ELF-1 (cell line): ENCODE data around the gene CYB5R4.
"Not testable (repeated sequence)": the region's sequence is repeated elsewhere in the genome, so short reads cannot be mapped to it uniquely, and the experiment has no call there.

Source experiments
- DNase-seq: peaks from one replicate; pipeline ENCODE4 v3.0.0-alpha.2; 2016; ENCODE audit warnings: low read depth, low spot score

CYB5R4 gene

DNA sequence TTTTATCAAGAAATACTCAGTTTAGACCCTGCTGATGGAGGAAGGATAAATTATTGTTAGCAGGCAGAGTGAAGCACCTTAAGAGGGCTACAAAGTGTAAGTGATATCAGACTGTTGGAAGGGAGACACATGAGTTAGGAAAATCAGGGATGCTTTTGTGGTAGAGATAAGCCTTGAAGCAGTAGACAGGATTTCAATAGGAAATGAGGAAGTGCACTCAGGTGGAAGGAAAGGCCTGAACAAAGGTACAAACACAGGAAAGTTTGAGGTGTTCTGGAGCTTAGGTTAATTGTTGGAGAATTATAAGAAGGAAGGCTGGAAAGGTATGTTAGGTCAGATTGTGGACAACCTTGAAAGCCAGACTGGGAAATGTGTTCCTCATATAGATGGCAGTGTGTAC, 7.6 kb downstream of the CYB5R4 start:
- no peak for DNase-seq

DNA sequence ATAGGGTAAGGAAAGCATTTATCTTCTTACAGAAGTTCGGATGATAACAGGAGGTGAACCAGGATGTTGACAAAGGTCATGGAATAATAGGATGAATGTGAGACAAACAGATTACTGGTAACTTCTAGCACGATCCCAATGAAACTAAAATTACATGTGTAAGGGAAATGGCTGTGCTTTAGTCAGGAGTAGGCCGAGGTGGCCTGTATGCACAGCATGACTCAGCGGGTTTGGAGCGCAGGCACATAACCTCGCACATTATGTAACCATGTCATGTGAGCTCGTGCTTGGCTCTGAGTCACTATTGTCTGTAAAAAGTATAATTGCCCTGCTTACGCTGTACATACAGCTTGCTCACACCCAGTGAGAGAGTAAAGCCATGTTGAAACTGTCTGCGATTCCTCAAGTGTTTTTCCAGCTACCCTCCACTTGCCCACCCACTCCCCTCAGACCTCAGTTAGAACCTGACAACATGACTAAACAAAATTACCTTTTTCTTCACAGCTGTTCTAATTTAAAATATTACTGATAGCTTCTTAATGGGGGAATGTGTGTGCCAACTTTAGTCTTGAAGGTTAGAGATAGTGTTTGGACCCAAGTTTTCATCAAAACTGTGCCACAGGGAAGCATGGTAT, 8.2 kb downstream of the CYB5R4 start:
- peak; percentile 16 for DNase-seq

DNA sequence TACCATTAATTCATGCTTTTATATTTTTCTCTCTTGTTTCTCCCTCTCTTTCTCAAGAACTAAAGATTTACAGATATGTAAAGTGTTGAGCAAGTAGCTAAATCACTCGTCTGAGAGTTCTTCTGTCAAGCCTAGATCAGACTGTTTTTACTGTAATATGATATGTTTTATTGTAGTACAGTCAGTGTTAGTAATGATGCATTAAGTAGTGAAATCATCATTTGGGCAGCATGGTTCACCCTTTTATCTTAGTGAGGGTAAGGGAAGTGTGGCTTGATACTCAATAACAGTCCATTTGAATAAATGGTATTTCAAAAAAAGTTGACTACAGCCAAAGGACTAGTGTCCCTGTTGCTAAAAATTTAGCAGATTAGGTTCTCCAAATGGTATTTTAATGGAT, 9.2 kb downstream of the CYB5R4 start:
- no peak for DNase-seq

DNA sequence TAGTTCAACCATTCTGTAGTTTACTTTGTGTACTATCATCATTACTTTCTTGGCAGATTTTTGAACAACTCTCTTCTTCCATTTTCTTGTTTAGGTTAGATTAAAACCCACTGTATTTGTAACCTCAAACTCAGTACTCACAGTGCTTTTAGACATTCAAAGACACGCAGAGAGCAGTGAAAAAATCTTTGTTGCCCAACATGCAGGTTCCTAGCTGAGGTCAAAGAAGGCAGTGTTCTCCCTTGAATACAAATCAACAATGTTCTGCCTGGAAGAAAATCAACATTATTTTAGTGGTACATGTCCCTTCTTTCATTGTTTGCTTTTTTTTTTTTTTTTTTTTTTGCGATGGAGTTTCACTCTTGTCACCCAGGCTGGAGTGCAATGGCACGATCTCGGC, 11.2 kb downstream of the CYB5R4 start:
- no peak for DNase-seq

DNA sequence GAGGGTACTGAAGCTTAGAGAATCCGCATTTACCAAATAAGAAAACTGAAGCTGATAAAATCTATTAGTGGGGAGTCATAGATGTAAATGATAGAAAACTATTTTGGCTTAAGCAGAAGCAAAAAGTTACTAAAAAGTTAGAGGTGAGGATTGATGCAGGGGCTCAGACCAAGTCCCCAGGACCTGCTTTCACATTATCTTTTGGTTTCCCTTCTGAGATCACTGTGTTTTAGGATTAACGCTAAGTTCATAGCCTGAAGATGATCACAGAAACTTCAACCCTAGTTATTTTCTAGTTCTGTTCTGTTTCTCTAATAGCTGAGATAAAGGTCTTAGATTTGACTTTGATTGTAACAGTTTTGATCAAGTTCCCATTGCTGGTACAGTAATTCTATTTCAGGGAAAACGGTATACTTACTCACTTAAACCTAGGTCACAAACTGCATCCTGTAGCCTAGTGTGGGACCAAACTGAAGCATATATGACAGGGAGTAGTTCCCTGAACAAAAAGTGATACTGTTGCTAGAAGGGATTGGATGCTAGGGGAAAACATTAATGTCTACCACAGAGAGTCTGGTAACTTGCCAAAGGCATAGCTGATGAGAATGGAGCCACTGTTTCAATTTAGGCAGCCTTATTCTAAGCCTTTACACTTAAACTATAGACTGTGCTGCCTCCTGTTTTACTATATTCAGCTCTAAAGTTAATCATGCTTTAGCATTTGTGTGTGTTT, 13.1 kb downstream of the CYB5R4 start:
- DNase-seq, result no peak

DNA sequence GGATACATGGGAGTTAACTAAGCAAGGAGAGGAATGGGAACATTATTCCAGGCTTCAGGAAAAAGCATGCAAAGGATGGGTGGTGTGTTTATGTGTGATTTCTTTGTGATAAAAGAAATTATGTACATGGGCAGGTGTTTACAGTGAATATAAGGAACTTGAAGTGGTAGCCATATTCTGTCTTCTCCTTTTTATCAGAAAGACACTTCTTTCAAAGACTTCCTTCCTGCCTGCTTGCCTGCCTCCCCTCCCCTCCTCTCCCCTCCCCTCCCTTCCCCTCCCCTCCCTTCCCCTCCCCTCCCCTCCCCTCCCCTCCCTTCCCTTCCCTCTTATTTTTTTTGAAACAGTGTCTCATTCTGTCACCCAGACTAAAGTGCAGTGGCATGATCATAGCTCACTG, 14.4 kb downstream of the CYB5R4 start:
- no peak for DNase-seq

DNA sequence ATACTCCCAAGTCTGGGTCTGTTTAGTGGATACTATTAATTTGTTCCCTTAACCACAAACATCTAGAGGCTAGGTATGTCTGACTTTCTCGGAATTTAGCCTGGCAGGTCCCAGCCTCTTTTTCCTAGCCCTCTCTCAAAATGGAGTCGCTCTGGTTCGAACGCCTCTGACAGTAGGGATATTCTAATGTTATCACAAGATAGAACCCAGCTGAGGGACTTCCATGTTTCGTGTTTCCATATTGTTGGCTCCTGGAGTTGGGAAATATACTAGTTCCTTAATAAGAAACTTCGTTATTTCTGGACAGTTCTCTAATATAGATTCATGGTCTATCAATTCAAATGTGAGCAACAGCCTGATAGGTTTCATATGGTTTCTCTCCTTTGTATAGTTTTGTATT, 16.4 kb downstream of the CYB5R4 start:
- no peak for DNase-seq

DNA sequence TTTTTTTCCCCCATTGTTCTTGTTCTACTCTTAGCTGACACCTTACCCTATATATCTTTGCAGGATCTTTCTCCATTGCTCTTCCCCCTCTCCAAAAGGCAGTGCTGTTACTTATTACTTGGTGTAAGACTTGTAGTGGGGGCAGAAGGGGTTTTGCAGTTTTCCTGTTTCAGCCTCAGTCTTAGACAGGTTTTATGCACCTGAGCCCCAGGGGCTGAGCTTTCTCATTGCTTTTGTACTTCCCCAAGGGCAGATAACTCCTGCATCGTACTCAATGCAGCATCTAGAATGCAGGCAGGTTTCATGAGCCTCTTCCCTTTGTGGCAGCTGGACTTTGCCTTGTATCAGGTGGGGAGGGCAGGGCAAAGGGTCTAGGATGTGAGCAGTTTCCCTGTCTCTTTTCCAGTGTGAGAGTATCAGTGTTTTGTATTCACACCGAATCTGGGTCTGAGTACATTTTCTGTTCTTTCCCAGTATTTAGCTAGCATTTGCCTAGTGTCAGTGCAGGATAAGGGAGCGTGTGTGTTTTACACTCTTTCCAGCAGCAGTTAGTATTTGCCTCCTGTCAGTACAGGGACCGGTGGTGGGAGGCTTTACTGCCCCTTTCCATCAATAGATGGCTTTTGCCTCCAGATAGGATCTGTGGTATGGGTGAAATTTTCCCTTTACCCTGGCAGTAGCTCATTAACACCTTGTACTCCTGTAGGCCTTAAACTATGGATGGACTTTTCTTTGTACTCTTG, 19.6 kb downstream of the CYB5R4 start:
- no peak for DNase-seq

DNA sequence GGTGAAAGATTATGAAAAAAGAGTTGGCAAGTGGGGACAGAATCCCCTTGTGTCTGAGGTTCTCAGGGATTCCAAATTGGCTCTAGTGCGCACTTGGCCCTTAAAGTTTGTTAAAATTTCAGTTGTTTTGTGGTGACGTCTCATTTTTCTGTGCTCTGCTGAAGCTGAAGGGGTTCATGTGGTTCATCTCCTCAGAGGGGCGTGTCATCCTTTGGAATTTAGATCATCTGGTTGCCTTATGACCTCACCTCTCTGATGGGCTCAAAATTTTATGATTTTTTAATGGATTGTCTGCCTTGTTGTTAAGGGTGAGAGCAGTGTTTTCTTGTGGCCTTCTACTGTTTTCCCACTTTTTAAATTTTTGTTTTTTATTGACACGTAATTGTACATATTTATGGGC, 20.3 kb downstream of the CYB5R4 start:
- DNase-seq, result no peak

DNA sequence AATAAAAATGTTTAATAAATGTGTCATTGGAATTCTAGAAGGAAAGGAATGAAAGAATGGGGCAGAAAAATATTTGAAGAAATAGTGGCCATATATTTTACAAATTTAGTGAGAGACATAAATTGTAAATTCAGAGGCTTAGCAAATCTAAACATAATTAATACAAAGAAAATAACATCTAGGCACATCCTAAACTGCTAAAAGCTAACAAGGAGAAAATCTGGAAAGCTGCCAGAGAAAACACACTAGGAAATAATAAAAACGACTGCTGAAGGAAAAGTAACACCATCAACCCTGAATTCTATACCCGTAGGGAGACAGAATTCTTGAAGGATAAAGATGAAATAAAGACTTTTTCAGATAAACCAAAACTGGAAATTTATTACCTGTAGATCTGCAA, 23.8 kb downstream of the CYB5R4 start:
- no peak for DNase-seq

DNA sequence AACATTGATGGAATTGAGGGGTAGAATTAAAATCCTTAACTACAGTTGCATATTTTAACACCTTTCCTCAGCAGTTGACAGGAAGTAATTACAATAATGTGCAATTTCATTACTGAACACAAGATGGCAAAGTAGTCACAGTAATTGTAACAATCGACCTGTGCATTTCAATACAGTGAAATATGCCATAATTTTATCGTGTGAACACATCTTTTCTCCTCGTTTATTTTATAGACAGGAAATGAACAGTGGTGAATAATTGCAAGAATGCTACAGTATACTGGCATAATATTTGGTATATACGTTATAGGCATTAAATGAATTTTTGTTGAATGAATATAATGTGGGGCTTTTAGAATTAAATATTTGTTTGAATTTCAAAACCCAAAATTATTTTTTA, 25.0 kb downstream of the CYB5R4 start:
- DNase-seq, result no peak

DNA sequence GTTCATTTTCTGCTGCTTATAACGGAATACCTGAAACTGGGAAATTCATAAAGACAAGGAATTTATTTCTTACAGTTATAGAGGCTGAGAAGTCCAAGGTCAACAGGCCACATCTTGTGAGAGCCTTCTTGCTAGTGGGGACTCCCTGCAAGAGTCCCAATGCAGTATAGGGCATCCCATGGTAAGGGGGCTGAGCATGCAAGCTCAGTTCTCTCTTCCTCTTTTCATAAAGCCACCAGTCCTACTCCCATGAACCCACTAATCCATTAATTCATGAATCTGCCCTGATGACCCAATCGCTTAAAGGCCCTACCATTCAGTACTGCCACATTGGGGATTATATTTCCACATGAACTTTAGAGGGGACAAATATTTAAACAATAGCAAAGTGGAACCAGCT, 26.5 kb downstream of the CYB5R4 start:
- no peak for DNase-seq

DNA sequence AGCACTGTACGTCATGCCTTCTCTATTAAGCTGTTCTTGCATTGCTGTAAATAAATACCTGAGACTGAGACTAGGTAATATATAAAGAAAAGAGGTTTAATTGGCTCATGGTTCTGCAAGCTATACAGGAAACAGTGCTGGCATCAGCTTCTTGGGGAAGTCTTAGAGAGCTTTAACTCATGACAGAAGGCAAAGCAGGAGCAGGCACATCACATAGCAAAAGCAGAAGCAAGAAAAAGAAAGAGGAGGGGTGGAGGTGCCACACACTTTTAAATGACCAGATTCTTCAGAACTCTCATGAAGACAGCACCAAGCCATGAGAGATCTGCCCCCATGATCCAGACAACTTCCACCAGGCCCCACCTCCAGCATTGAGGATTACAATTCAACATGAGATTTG, 30.1 kb downstream of the CYB5R4 start:
- no peak for DNase-seq

DNA sequence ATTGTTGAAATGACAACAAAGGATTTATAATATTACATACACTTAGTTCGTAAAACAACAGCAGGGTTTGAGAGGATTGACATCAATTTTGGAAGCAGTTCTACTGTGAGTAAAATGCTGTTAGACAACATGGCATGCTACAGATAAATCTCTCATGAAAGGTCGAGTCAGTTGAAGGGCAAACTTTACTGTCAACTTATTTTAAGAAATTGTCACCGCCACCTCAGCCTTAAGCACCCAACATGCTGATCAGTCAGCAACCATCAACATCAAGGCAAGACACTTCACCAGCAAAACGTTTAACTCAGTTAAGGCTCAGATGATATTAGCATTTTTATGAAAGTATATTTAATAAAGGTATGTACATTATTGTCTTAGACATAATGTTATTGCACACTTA, 31.0 kb downstream of the CYB5R4 start:
- DNase-seq, result no peak

DNA sequence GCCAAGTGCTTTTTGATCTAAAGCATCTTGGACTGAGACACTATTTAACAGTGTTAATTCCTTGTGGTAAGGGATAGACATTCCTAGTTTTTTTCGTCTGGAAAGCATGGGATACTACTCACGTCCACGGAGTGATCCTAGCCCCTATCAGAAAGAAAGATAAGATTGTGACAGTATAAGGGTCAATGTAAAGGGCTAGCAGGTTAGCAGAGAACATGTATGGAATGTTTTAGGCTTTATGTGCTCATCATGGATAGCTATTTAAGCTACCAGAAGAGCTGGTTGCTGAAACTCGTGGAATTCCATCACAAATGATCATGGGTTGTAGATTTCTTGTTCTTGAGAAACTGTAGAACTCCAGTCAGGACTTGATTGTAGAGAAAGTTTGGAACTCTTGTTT, 32.1 kb downstream of the CYB5R4 start:
- DNase-seq, result no peak

DNA sequence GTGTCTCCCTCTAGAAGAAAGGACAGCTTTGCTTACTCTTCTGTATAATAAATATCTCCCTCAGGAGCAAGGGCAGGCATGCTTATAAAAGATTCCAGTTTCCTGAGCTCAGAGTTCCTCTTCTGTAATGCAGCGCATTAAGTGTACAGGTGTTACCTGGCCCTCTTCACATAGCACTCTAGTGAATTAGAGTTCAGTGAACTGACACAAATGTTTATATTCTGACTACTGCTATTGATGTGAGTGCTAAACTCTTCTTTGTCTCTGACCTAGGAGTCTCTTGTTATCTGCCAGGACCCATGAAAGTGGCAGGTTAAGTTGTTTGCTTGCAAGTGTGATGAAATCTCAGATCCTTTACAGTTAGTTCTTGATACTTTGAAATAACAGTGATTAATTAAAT, 33.5 kb downstream of the CYB5R4 start:
- DNase-seq, result no peak

DNA sequence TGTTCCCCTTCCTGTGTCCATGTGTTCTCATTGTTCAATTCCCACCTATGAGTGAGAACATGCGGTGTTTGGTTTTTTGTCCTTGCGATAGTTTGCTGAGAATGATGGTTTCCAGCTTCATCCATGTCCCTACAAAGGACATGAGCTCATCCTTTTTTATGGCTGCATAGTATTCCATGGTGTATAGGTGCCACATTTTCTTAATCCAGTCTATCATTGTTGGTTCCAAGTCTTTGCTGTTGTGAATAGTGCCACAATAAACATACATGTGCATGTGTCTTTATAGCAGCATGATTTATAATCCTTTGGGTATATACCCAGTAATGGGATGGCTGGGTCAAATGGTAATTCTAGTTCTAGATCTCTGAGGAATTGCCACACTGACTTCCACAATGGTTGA, 37.6 kb downstream of the CYB5R4 start:
- DNase-seq, result not testable (repeated sequence)

DNA sequence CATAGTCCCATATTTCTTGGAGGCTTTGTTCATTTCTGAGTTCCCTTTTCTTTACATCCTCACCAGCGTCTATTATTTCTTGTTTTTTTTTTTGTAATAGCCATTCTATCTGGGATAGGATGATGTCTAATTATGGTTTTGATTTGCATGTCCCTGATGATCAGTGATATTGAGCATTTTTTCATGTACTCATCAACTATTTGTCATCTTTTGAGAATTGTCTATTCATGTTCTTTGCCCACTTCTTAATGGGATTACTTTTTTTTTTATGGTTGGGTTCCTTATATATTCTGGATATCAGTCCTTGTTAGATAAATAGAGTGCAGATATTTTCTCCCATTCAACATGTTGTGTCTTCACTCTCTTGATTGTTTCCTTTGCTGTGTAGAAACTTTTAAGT, 42.1 kb downstream of the CYB5R4 start:
- no peak for DNase-seq

DNA sequence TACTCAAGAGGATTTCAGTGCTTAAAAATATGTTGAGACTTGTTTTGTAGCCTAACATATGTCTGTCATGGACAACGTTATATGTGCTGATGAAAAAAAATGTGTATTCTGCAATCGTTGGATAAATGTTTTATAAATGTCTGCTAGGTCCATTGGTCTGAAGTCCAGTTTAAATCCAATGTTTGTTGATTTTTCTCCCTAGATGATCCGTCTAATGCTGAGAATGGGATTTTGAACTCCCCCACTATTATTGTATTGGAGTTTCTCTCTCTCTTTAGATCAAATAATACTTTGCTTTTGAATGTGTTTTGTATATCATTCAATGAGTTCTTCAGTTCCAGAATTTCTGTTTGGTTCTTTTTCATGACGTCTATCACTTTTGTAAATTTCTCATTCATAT, 44.9 kb downstream of the CYB5R4 start:
- DNase-seq, result no peak

DNA sequence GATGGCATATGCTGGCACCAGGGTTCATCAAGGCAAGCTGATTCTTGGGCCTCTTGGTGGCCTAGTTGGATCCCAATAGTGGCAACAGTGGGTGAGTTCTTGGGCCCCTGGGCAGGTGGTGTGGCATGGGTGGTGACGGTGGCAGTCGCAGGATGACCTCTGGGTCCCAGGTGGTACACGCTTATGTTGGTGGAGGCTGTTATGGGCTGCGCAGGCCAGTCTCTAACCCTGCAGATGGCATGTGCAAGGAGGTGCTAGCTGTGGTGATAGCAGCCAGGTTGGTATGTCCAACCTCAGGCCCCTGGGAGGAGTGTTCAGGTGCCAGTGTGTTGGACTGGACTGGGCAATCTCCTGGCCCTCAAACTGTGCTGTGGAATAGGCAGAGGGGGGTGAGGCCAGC, 46.2 kb downstream of the CYB5R4 start:
- DNase-seq, result no peak

DNA sequence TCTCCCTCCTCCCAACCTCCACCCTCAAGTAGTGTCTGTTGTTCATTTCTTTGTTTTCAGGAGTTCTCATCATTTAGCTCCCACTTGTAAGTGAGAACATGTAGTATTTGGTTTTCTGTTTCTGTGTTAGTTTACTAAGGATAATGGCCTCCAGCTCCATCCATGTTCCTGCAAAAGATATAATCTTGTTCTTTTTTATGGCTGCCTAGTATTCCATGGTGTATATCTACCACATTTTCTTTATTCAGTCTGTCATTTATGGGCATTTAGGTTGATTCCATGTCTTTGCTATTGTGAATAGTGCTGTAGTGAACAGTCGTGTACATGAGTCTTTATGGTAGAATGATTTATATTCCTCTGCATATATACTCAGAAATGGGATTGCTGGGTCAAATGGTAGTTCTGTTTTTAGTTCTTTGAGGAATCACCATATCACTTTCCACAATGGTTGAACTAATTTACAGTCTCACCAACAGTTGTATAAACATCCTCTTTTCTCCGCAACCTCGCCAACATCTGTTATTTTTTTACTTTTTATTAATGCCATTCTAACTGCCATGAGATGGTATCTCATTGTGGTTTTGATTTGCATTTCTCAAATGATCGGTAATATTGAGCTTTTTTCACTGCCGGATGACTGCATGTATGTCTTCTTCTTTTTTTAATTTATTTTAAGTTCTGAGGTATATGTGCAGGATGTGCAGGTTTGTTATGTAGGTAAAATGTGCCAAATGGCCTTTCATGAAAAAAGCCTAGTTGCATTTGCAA, 48.3 kb downstream of the CYB5R4 start:
- DNase-seq, result not testable (repeated sequence)

DNA sequence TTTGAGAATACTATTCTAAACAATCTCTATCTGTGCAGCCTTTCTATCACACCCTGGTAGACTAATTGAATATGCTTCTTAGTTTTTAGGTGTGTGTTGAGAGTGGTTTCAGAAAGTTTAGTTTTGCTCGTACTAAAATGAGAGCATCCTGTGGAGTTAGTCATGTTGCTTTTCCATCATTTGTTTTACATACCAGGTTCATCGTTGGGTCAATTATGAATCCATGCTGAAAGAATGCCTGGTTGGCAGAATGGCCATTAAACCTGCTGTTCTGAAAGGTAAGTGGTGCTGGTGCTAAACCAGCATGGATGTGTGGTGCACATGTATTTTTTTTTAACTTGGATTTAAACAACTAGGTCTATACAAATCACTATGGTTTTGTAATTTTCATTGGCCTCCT, 49.3 kb downstream of the CYB5R4 start:
- DNase-seq, result no peak
